ENCODE results near the gene CERK.

The CERK gene

DNA sequence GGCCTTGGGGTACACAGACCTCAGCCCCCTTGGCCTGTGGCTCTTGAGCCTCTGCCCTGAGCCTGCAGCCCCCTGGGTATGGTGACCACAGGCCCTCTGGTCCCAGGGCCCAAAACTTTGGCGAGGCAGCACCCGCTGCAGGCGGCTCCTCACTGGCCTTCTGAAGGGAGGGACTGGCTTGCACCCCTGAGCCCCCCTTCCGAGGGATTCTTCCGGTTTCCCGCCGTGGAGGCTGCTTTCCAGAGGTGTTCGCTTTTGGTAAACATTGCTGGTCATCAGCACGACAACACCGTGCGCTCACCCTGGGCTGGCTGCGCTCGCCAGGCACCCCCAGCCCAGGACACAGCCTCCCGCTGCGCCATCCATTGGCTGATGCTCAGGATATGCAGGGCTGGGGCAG, 75.8 kb downstream of the CERK start:
- no peak for DNase-seq (ENCODE audit: low read depth in 2 of 2)

DNA sequence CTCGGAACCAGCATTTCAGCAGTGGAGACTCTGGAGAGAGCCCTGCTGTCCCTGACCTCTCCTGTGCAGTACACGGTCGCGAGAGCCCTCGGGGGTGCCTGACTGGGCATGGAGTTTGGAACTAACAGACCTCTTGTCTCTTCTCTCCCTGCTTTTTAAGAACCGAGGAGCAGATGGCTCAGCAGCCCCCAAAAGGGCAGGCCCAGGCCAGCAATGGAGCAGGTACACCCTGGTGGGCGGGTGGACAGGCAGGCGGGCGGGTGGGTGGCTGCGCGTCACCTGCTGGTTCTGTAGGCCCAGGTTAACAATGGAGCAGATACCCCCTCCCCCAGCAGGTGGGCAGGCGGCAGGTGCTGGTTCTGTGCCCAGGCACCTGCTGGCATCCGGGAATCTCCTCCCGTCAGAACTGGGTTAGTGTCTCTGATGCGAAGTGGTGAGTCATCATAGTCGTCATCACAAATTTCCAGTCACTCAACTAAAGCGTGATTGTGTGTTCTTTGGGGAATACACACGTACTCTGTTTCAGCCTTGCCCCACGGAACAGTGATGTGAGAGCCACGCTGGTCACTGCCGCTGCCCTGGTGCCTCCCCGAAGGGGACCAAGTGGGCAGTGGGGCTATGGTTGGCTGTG, 76.7 kb downstream of the CERK start:
- DNase-seq (ENCODE audit: low read depth in 2 of 2) = peak in 1 of 2 donors; percentile 59

- no peak for DNase-seq (ENCODE audit: low read depth in 2 of 2)
Observed at GRCh38 chr22:46660604-46661201, 77.3 kb downstream of the CERK start.

GRCh38 chr22:46659791-46660186, 78.3 kb downstream of the CERK start:
- DNase-seq (ENCODE audit: low read depth in 2 of 2) = no peak

DNA sequence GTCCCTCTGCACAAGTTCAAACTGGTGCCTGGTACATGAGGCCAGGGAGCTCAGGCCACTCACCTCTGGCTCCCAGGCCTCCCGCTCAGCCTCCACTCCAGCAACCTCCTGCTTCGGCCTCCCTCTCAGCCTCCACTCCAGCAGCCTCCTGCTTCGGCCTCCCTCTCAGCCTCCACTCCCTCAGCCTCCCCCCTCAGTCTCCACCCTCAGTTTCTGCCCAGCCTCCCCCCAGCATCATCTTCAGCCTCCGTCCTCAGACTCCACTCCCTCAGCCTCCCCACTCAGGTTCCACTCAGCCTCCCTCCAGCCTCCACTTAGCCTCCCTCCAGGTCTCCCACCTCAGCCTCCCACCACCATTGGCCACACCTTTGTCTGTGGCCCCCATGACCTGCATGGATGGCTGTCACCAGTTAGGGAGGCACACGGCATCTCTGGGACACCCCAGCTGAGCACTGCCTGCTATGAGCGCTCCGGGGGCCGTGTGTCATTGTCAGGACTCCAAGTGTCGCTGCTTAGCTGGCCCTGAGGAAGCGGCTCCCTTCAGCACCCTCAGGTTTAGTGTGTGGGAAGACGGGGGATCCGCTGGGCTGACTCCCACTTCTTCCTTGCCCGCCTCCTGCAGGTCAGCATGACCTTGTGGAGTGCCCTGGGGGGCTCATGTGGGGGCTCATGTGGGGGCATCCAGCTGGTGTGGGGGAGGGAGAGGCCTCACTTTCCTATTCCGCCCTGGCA, 78.8 kb downstream of the CERK start:
- DNase-seq (ENCODE audit: low read depth in 2 of 2) = no peak

GRCh38 chr22:46657996-46658947, 79.8 kb downstream of the CERK start:
- DNase-seq (ENCODE audit: low read depth in 2 of 2) = no peak

GRCh38 chr22:46657655-46657953, 80.4 kb downstream of the CERK start:
- no peak for DNase-seq (ENCODE audit: low read depth in 2 of 2)

GRCh38 chr22:46656856-46657654, 81.0 kb downstream of the CERK start:
- DNase-seq (ENCODE audit: low read depth in 2 of 2) = no peak

- DNase-seq (ENCODE audit: low read depth in 2 of 2) = no peak
Observed at GRCh38 chr22:46655861-46656608, 82.0 kb downstream of the CERK start.

DNA sequence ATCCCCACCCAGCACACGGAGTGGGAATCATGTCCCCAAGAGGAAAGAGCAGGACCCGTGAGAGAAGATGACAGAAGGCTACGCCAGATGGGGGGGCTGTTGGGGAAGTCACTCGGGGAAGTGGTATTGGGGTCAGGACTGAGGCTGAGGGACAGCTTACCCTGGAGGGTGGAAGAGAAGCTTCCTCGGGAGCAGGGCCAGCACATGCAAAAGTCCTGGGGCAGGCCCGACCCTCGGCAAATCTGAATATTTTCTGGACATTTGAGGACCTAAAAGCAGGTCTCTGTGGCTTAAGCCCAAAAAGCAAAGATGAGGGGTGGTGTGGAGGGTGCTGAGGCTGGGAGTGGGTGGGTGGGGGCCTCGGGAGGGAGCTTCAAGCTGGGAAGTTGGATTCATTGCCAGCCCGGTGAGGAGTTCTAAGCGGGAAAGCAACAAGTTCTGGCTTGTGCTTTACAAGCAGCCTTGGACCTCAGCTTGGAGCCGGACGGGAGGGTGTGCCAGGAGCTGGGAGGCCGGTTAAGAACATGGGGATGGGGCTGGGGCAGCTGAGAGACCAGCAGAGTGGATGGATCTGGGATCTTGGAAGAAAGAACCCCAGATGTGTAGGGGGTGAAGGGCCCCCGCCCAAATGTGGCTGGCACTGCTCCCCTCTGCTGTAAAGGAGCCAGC, 83.0 kb downstream of the CERK start:
- DNase-seq (ENCODE audit: low read depth in 2 of 2) = no peak

DNA sequence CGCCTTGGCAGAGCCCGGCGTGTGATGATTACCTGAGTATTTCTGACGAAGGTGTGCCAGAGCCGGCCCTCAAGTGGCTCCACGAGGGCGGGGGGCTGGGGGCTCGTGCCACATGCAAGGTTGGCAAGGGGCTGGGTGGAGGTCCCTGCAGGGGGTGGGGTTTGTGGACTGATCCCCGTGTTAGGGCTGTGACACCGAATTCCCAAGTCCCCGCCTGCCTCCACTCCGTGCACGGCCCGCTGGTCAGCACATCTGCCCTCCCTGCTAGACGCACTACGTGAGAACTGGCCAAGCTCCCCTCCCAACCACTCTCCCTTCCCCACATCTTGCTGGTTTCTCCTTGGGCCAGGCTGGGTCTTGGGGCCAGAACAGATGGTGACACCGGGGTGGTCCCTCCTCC, 83.6 kb downstream of the CERK start:
- DNase-seq (ENCODE audit: low read depth in 2 of 2) = no peak

DNA sequence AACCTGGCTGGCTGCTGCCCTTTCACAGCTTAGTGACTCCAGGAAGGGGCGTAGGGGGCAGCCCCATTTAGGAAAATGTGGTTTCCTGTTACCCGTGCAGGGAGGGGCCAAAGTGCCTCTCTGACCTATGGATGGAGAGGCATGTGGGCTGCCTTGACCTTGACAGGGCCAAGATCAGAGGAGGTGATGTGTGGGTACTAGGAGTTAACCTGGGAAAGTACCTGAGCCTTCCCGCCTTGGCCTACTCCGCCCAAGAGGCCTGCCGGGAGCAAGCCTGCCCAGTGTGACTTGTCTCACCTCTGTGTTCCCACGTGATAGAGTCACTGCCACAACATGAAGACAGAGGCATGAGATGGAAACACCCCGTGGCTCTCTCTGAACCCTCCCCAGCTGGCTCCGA, 84.5 kb downstream of the CERK start:
- DNase-seq (ENCODE audit: low read depth in 2 of 2) = no peak

DNA sequence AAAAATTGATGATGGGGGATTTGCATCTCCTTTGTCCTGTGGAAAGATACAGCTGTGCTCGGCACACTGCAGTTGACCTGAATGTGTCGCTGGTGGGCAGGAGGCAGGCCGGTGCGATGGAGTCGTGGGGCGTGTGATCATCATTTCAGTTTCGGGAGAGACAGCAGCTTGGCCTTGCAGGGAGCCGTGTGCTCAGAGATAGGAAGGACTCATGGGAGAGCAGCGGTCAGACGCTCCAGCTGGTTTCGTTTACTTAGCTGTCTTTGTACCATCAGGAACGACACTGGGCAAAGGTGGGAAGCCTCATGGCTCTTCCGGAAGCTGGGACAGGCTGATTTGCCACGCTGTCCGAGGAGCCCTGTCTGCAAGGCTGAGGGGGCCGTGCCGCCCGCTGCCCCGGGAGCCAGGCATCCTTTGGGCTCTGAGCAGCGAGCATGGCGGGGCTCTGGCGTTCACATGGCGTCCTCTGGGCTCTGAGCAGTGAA, 85.2 kb downstream of the CERK start:
- no peak for DNase-seq (ENCODE audit: low read depth in 2 of 2)

DNA sequence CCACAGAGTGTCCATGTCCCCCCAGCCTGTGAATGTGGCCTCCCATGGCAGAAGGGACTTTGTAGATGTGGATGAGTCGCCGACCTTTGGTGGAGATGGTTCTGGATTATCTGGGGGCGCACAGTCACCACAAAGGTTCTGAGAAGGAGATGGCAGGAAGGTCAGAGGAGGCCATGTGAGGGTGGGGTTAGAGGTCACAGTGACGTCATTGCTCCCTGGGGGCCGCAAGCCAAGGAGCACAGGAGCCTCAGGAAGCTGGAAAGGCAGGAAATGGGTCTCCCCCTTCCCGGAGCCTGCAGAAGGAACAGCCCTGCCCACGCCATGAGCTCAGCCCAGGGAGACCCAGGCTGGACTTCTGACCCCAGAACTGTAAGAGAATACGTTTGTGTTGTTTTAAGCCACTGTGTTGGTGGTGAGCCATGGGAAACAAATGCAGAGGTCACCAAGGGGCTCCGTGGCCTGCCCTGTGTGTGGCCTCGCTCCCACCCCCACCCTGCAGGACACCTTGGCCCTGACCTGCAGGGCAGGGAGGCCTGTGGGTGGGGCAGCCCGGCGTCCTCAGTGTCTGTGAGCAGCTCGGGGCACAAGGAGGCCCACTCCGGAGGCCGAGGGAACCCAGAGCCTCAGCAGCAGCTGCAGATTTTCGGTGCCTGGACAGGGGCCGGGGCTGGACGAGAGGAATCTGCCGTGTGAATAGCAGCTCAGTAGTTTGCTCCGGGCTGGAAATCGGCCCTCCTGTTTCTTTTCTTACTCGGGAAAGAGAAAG, 85.8 kb downstream of the CERK start:
- DNase-seq (ENCODE audit: low read depth in 2 of 2) = no peak

- no peak for DNase-seq (ENCODE audit: low read depth in 2 of 2)
Observed at GRCh38 chr22:46651316-46651715, 86.7 kb downstream of the CERK start.

DNA sequence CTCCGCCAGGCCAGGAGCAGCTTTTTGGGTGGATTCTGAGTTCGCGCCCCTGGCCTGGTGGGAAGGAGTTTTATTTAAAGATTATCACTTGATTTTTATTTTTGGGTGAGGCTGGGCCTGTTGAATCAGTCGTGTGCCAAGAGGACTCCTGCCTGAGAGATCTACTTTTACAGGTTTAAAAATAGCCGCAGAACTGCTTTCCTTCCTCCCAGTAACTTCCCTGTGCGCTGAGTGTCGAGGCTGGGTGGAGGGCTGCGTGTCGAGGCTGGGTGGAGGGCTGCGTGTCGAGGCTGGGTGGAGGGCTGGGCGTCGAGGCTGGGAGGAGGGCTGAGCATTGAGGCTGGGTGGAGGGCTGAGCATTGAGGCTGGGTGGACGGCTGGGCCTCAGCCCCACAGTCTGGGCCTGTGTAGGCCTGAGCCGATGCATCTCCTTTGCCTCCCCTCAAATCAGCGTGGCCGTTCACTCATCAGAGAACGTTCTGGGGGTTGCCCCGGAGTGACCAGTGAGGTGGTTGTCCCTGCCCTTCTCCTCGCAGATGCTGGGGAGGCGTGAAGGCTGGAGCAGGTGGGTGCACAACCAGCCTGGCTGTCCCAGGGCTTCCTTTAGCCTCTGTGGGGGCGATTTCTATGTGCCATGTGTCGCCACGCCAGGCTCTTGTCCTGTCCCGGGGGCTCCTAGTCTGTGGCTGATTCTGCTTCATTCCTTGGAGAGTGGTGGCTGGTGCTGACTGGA, 87.8 kb downstream of the CERK start:
- DNase-seq (ENCODE audit: low read depth in 2 of 2) = no peak

GRCh38 chr22:46649141-46650077, 88.6 kb downstream of the CERK start:
- no peak for DNase-seq (ENCODE audit: low read depth in 2 of 2)
